ENCODE data around the gene HOXA5. TPM values are rescaled to one million over a fixed set of nuclear protein-coding genes. Genes with fewer than 3 reads are reported as not detected.

The HOXA5 gene
- total RNA-seq, 1 donor from 2014 or later = 3.2 TPM

DNA sequence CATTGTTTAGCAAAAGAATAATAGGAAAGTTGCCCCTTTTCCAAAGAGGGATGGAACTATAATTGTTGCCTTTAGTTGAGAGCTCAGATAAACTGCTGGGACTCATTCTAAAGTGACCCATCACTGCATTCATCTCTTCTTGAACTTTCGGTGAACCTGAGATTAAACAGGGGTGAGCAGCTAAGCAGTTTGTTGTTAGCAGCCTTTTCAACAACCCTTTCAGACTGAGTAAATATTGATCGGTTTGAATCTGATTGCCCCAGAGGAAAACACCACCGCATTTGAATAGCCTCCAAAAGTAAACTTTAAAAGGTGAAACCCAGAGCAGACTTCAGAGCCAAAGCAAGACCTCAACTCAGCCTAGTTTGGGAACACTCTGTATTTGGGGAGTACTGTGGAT is 52.4 kb downstream of the HOXA5 start:
- H3K36me3 Mint-ChIP-seq (ENCODE audit: low read depth) = peaks cover 9% of the 10 kb centered on the region
- H3K27me3 Mint-ChIP-seq (ENCODE audit: low read depth) = peaks cover 81% of the 10 kb centered on the region
- no peak for DNase-seq (ENCODE audit: low read depth, low spot score)
- no peak overlapping the region for H3K27ac Mint-ChIP-seq (ENCODE audit: unreplicated experiment)
- H3K4me3 Mint-ChIP-seq = peak overlapping the region; percentile 21
- no peak for TF ChIP-seq CTCF (conservative IDR thresholded peaks at IDR 0.05)
- peaks cover 3% of the 10 kb centered on the region for H3K9me3 Mint-ChIP-seq
- H3K4me1 Mint-ChIP-seq = peaks cover 50% of the 10 kb centered on the region

Small RNAs within 50 kb of the gene (microRNA-seq; reads per million reads assigned to microRNA genes)
- gene MIR196B = 2,297 reads per million, percentile 87 among the genes with 10 or more reads in this experiment

Other genes starting within 250 kb of the HOXA5 start
- gene HOXA1, start 47.7 kb downstream of the HOXA5 start, total RNA-seq = 3.5 and 3.6 TPM in 2 replicates
- 41.2 and 41.6 TPM in 2 replicates for gene HOXA2, start 41.0 kb downstream of the HOXA5 start, total RNA-seq
- gene HOXA4, start 12.9 kb downstream of the HOXA5 start, total RNA-seq = 0.68 and 0.96 TPM in 2 replicates
- gene HOXA6, start 4.1 kb upstream of the HOXA5 start, total RNA-seq = 1.6 and 2.0 TPM in 2 replicates
- 10.6 and 11.3 TPM in 2 replicates for gene HOXA3, start 8.9 kb upstream of the HOXA5 start, total RNA-seq
- 7.1 and 8.8 TPM in 2 replicates for gene HOXA7, start 13.0 kb upstream of the HOXA5 start, total RNA-seq
- 9.0 and 10.0 TPM in 2 replicates for gene HOXA9, start 21.9 kb upstream of the HOXA5 start, total RNA-seq
- 0.35 TPM in 1 of 2 replicates, not detected in the other for gene HOXA10, start 30.6 kb upstream of the HOXA5 start, total RNA-seq
- not detected in 2 replicates for gene HOXA11, start 41.6 kb upstream of the HOXA5 start, total RNA-seq
- not detected in 2 replicates for gene HOXA13, start 56.4 kb upstream of the HOXA5 start, total RNA-seq
- 0.79 and 0.80 TPM in 2 replicates for gene EVX1, start 99.1 kb upstream of the HOXA5 start, total RNA-seq